HuH-7 (cell line): ENCODE data around the gene SLC33A1.
"Not testable (repeated sequence)": the region's sequence is repeated elsewhere in the genome, so short reads cannot be mapped to it uniquely, and the experiment has no call there.

Experiments
- DNase-seq: peaks from one replicate; pipeline ENCODE4 v3.0.0; 2011; ENCODE audit warnings: low spot score

The SLC33A1 gene

DNA sequence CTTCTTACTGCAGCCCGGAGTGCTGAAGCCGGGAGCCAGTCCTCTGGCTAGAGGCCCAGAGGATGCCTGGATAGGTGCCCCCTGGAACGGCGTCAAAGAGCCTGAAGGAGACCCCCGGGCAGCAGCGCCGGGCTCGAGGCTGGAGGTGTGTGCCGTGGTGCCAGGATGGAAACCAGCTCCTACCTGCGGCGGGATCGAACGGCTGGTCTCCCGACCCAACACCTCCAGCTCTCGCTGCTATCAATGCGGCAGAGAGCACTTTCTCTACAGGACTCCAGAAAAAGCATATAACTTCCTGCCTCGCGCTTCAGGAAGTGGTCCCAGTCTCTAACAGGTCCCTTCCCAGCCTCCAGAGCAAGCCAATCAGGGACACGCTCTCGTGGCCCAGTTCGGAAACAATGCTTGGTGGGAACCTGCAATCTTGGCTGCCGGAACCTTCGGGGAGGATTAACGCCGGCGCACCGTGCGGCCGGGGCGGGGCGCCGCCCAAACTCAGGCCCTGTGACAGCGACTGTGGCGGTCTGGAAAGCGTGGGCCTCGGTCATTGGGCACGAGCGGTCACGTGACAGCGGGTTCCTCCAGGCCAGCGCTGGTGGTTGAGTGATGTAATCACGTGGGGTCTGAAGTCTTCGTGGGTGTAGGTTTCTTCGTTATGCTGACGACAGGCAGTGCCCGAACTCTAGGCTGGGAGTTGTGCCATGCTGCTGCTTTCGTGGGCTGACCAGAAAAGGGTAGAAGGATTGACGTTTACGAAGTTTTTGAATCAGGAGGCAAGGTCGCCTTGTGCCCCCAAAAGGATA lies at the start of gene SLC33A1:
Gene SLC33A1, minus strand, starts transcription at position 287 of the 800 bp plus-strand sequence. CDS start 430 bp downstream, outside the sequence.
- DNase-seq, result peak; percentile 84

- DNase-seq, result no peak
These were observed 41.2 kb upstream of the SLC33A1 start for GRCh38 chr3:155895379-155895900.

GRCh38 chr3:155891321-155891720 lies 37.1 kb upstream of the SLC33A1 start:
- no peak for DNase-seq

DNA sequence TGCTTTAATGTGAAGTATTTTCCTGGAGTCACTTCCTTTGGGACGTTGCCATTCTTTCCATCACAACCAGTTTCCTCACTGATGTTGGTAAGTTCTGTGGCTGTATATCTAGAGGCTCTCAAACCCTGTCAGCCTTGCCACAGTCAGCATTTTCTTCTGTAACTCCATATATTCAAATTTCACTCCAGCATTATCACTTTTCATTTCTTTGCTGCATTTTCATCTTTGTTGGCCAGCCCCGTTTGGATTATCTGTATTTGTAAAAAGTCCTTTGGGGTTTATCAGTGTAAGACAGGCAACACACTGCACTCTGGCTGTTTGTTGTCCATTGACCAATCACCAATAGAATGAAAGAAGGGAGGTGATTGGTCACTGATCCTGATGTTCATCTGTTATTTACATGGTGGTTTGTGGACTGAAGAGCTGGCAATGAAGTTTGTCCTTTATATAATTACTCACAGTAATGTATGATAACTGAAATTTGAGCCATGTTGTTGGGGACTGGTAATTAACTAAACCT lies 36.5 kb upstream of the SLC33A1 start:
- DNase-seq, result peak; percentile 8

DNA sequence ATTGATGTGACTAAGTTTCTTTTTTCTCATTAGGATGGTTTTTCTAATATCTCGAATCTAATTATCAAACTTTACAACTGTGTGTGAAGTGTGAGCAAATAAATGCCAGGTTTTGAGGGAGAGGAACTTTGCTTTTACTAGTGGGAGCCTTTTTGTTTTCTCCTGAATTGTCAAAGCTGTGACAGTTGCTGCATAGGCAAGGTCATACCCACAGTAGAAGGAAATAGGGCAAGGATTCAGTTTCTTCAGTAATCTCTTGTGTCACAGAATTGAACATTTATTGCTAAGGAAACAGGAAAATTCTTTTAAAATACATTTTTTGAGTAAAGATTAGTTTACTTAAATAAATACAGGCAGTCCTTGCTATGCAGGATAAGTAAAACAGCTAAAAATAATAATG lies 35.7 kb upstream of the SLC33A1 start:
- DNase-seq, result no peak

GRCh38 chr3:155889212-155889611 lies 35.0 kb upstream of the SLC33A1 start:
- no peak for DNase-seq

- no peak for DNase-seq
These were observed 32.7 kb upstream of the SLC33A1 start for GRCh38 chr3:155886915-155887314.

- not testable (repeated sequence) for DNase-seq
These were observed 32.1 kb upstream of the SLC33A1 start for GRCh38 chr3:155886348-155886747.

DNA sequence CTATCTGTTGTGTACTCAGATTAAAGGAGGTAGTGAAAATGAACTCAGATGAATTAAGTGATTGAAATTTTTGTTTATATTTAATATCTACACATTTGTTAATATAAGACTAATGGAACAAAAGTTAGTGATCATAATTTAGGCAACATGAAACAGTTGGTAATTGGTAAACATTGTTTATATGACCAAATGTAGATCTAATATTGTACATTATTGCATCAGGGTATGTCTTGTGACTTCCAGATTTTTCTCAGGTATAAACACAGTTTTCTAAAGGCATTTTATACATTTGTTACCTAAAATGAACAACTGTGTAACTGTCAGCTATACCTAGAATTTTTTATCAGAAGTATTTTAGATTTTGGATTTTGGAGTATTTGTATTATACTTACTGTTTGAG lies 31.1 kb upstream of the SLC33A1 start:
- no peak for DNase-seq

GRCh38 chr3:155884292-155884691 lies 30.1 kb upstream of the SLC33A1 start:
- DNase-seq, result no peak

DNA sequence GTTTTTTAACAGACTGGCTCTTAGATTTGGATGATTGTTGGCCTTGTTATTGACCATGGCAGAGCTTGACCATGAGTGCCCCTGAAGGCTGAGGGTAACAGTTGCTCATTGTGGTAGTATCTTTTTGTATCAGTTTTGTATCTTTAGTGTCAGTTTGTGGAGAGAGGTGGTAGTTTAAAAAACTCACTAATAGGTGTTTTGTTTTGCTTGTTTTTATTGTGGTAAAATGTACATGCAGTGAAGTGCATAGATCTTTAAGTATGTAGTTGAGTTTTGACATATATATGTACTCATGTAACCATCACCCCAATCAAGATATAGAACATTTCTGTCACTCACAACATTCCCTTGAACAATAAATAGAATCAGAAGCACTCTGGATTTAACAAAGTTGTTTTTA lies 26.1 kb upstream of the SLC33A1 start:
- DNase-seq, result no peak

- DNase-seq, result no peak
These were observed 22.3 kb upstream of the SLC33A1 start for GRCh38 chr3:155876503-155876902.

- no peak for DNase-seq
These were observed 21.8 kb upstream of the SLC33A1 start for GRCh38 chr3:155876037-155876436.

DNA sequence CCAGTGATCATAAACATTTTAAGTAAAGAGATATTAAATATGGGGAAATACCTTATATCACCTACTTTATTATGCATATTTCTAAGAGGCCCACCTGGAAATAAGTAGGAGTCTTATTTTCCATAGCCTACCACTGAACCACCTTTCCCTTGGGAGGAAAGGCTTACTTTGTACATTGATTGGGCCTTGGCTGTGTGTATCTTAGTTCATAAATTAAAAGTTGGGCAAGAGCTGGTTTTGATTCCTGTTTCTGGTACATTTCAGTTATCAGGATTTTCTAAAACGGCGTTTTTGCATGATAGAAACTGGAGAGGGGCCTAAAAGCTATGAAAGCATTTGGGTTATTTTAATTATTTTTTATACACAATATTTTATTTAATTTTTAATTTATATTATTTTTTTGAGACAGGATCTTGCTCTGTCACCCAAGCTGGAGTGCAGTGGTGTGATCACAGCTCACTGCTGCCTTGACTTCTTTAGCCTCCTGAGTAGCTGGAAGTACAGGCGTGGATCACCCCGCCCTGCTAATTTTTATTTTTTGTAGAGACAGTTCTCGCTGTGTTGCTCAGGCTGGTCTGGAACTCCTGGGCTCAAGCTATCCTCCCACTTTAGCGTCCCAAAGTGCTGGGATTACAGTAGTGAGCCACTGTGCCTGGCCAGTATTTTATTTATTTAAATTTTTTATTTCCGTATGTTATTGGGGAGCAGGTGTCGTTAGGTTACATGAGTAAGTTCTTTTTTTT lies 18.8 kb upstream of the SLC33A1 start:
- no peak for DNase-seq

GRCh38 chr3:155871746-155872158 lies 17.5 kb upstream of the SLC33A1 start:
- DNase-seq, result no peak

GRCh38 chr3:155870945-155871745 lies 16.9 kb upstream of the SLC33A1 start:
- peak; percentile 11 for DNase-seq

DNA sequence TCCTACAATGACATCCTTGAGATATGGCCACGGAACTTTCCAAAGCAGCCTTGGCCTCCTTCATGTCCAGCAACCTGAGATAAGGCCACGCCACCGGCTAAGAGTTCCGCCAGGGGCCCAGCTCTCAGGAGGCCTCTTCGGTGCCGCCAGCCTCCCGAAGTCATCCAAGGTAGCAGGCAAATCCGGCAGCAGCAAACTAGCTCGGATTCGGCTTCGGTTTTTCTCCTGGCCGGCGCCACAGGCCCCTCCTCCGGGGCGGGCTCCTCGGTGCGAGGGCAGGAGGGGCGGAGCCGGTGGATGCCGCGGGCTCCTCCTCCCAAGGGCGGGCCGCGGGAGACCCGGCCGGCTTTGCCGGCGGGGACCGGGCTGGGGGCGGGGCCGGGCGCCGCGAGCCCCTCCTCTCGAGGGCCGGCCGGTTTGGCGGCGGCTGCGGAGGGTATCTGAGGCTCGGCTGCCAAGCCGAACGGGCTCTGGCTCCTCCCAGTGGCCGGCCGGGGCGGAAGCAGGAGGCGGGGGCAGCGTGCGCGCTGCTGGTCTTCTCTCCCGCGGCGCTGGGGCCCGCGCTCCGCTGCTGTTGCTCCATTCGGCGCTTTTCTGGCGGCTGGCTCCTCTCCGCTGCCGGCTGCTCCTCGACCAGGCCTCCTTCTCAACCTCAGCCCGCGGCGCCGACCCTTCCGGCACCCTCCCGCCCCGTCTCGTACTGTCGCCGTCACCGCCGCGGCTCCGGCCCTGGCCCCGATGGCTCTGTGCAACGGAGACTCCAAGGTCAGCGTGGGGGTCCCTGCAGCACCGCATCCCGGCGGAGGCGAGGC lies 16.1 kb upstream of the SLC33A1 start, which contains the start of gene GMPS:
Gene GMPS, plus strand, starts transcription at position 518 of the 812 bp plus-strand sequence. Its CDS starts 221 bp downstream, at position 739.
- DNase-seq, result peak; percentile 66

DNA sequence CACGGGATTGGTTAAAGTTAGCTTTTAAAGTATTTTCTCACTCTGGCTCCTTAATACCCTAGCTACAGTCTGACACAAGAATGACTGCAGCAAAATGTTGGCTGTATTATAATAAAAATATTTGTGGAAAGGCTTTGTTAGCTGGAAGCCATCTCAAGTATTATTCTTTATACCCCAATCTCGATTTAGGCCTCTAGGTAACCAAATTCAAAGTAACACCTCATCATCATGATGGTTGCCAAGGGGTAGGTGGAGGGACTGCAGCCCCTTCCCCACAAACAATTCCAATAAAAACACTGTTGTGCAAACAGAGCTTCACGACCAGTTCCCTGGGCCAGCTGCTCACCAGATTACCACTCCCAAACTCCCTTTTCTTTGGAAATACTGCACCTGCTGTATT lies 15.5 kb upstream of the SLC33A1 start:
- no peak for DNase-seq

- no peak for DNase-seq
These were observed 9.0 kb upstream of the SLC33A1 start for GRCh38 chr3:155863072-155863784.

GRCh38 chr3:155862290-155862982 lies 8.2 kb upstream of the SLC33A1 start:
- not testable (repeated sequence) for DNase-seq
